MM.1S (cell line): Measurements from ENCODE around the gene SAMMSON.

Experiments used
- DNase-seq: peaks from one replicate; pipeline ENCODE4 v3.0.0-alpha.2; 2015
- H2AFZ ChIP-seq: fragments of 300-600 bp; sonication (generic); 2 replicates; pipeline ENCODE4 v1.6.0; 2016; ENCODE audit warnings: antibody characterized with exemption, low read length
- H3F3A ChIP-seq: fragments of 300-600 bp; sonication (generic); 2 replicates; pipeline ENCODE4 v1.6.1; 2016; ENCODE audit warnings: mild to moderate bottlenecking, antibody characterized with exemption, low read length, moderate library complexity, mixed read lengths; ENCODE audit not compliant: insufficient read depth
- H3K27ac ChIP-seq: fragments of 300-600 bp; sonication (generic); 2 replicates; pipeline ENCODE4 v1.5.1; 2016; ENCODE audit warnings: mild to moderate bottlenecking, low read length
- H3K27me3 ChIP-seq: fragments of 300-600 bp; sonication (generic); replicated peaks from 2 replicates; pipeline ENCODE4 v1.6.0; 2016; ENCODE audit warnings: low read length; ENCODE audit not compliant: insufficient read depth
- H3K36me3 ChIP-seq: fragments of 300-600 bp; sonication (generic); replicated peaks from 2 replicates; pipeline ENCODE4 v1.6.1; 2016; ENCODE audit warnings: mild to moderate bottlenecking, low read length, mixed read lengths; ENCODE audit not compliant: insufficient read depth
- H3K4me1 ChIP-seq: fragments of 300-600 bp; sonication (generic); 2 replicates; pipeline ENCODE4 v1.6.1; 2016; ENCODE audit warnings: low read length, mixed read lengths
- H3K4me2 ChIP-seq: fragments of 300-600 bp; sonication (generic); 2 replicates; pipeline ENCODE4 v1.6.0; 2016; ENCODE audit warnings: low read depth, low read length
- H3K4me3 ChIP-seq: fragments of 300-600 bp; sonication (generic); 2 replicates; pipeline ENCODE4 v1.5.1; 2016; ENCODE audit warnings: low read length, mixed read lengths
- H3K79me2 ChIP-seq: fragments of 300-600 bp; sonication (generic); 2 replicates; pipeline ENCODE4 v1.6.1; 2016; ENCODE audit warnings: mixed run types, low read length, mixed read lengths
- H3K9ac ChIP-seq: fragments of 300-600 bp; sonication (generic); 2 replicates; pipeline ENCODE4 v1.6.1; 2016; ENCODE audit warnings: low read length, mixed read lengths
- H3K9me2 ChIP-seq: fragments of 300-600 bp; sonication (generic); replicated peaks from 2 replicates; pipeline ENCODE4 v1.6.1; 2016; ENCODE audit warnings: mild to moderate bottlenecking, low read length, mixed read lengths; ENCODE audit not compliant: insufficient read depth
- H3K9me3 ChIP-seq: fragments of 300-600 bp; sonication (generic); replicated peaks from 2 replicates; pipeline ENCODE4 v1.6.1; 2016; ENCODE audit warnings: mild to moderate bottlenecking, low read length, mixed read lengths; ENCODE audit not compliant: insufficient read depth
- H4K20me1 ChIP-seq: fragments of 300-600 bp; sonication (generic); 2 replicates; pipeline ENCODE4 v1.6.1; 2016; ENCODE audit warnings: mild to moderate bottlenecking, low read length, moderate library complexity, mixed read lengths; ENCODE audit not compliant: insufficient read depth
- EZH2 ChIP-seq: fragments of 300-600 bp; sonication (generic); optimal IDR thresholded peaks from 2 replicates; pipeline ENCODE3; 2017; ENCODE audit warnings: low read depth, mild to moderate bottlenecking, antibody characterized with exemption, low read length, mixed read lengths
- EZH2phosphoT487 ChIP-seq: fragments of 300-600 bp; sonication (generic); IDR thresholded peaks from 2 replicates; pipeline ENCODE4 v1.6.1; 2018; ENCODE audit warnings: antibody characterized with exemption, low read length
- TF ChIP-seq, protein P1 (sequence below): fragments of 300-600 bp; sonication (generic); IDR thresholded peaks from 2 replicates; pipeline ENCODE4 v1.5.1; 2016; ENCODE audit warnings: antibody characterized with exemption, low read length, mixed read lengths

SAMMSON gene

DNA sequence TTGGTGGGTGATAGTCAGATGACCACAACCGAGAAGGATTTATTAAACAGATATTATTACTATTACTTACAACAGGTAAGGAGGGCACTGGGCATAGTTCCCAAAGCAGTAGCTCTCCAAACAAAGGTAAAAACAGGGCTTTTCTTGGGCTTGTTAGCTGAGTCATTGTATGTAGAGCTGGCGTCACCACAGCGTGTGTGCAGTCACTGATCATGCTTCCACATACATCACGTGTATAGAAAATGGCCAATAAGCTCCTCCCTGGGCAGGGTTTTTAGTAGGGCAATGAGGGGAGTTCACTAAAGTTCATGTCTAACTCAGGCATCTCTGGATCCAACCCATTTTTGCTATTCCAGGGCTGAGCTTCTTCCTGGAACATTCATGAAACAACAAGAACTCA lies 5.8 kb upstream of the SAMMSON start:
- Histone ChIP-seq H3K9ac (no peak overlapping the region), H3F3A (no peaks in the 10 kb centered on the region), H3K4me3 (no peak overlapping the region), H3K9me2 (no peaks in the 10 kb centered on the region), H3K27ac (no peak overlapping the region), H3K79me2 (no peaks in the 10 kb centered on the region), H3K4me2 (no peak overlapping the region), H3K27me3 (no peaks in the 10 kb centered on the region), H2AFZ (no peak overlapping the region), H3K9me3 (no peaks in the 10 kb centered on the region), H3K36me3 (no peaks in the 10 kb centered on the region), H3K4me1 (no peaks in the 10 kb centered on the region), H4K20me1 (no peaks in the 10 kb centered on the region)
- DNase-seq, result no peak
- TF ChIP-seq EZH2phosphoT487, result no peak
- TF ChIP-seq, protein P1, sequence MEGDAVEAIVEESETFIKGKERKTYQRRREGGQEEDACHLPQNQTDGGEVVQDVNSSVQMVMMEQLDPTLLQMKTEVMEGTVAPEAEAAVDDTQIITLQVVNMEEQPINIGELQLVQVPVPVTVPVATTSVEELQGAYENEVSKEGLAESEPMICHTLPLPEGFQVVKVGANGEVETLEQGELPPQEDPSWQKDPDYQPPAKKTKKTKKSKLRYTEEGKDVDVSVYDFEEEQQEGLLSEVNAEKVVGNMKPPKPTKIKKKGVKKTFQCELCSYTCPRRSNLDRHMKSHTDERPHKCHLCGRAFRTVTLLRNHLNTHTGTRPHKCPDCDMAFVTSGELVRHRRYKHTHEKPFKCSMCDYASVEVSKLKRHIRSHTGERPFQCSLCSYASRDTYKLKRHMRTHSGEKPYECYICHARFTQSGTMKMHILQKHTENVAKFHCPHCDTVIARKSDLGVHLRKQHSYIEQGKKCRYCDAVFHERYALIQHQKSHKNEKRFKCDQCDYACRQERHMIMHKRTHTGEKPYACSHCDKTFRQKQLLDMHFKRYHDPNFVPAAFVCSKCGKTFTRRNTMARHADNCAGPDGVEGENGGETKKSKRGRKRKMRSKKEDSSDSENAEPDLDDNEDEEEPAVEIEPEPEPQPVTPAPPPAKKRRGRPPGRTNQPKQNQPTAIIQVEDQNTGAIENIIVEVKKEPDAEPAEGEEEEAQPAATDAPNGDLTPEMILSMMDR, result no peak
- no peak for TF ChIP-seq EZH2

GRCh38 chr3:69994919-69995318 lies 4.6 kb upstream of the SAMMSON start:
- Histone ChIP-seq H3K9me3 (no peaks in the 10 kb centered on the region), H3K79me2 (no peaks in the 10 kb centered on the region), H4K20me1 (no peaks in the 10 kb centered on the region), H3K4me3 (no peak overlapping the region), H3F3A (no peaks in the 10 kb centered on the region), H3K9ac (no peak overlapping the region), H3K4me2 (no peak overlapping the region), H3K4me1 (no peaks in the 10 kb centered on the region), H3K27me3 (no peaks in the 10 kb centered on the region), H3K9me2 (no peaks in the 10 kb centered on the region), H2AFZ (no peak overlapping the region), H3K27ac (no peak overlapping the region), H3K36me3 (no peaks in the 10 kb centered on the region)
- no peak for TF ChIP-seq EZH2phosphoT487
- no peak for TF ChIP-seq EZH2
- TF ChIP-seq, protein P1, result no peak
- DNase-seq, result no peak

GRCh38 chr3:69997631-69998307 lies 1.8 kb upstream of the SAMMSON start:
- Histone ChIP-seq H3K9me3 (no peaks in the 10 kb centered on the region), H3K4me1 (no peaks in the 10 kb centered on the region), H3F3A (no peaks in the 10 kb centered on the region), H3K4me3 (no peak overlapping the region), H3K27ac (no peak overlapping the region), H3K79me2 (no peaks in the 10 kb centered on the region), H3K4me2 (no peak overlapping the region), H3K36me3 (no peaks in the 10 kb centered on the region), H3K27me3 (no peaks in the 10 kb centered on the region), H3K9me2 (no peaks in the 10 kb centered on the region), H4K20me1 (no peaks in the 10 kb centered on the region), H3K9ac (no peak overlapping the region), H2AFZ (no peak overlapping the region)
- TF ChIP-seq, protein P1, result no peak
- TF ChIP-seq EZH2phosphoT487 (no peak), EZH2 (no peak)
- no peak for DNase-seq
